Heart left ventricle (tissue), 13 donors: ENCODE data around the gene EGR2.

Source experiments
- POLR2A ChIP-seq, 2 donors: fragments of 450-650 bp; IDR thresholded peaks; one replicate each; pipeline ENCODE4 v1.6.1; 2017; ENCODE audit warnings: antibody characterized with exemption in 2 of 2, mild to moderate bottlenecking in 2 of 2, moderate library complexity in 2 of 2
- TF ChIP-seq, protein P1 (sequence below), 12 donors: fragments of 200-600 bp; sonication (generic) in 4 of 12; IDR thresholded peaks; one replicate each; pipeline versions ENCODE4 v1.5.0 to v1.8.0; 2018 to 2022; ENCODE audit warnings: antibody characterized with exemption in 12 of 12, mild to moderate bottlenecking in 5 of 12
- donor health status: ischemic (EF 13 %, LVEDD 7.1; RV severe dilation, severe dysfunction).
- donor health status: DM: no; HTN: yes; CAD: no.
- donor health status: DM: no; HTN: no; CAD: no.
- donor health status: ischemic (EF 25% LVEDD 6.9; RV normal size, moderate dysfunction).
- donor health status: ischemic (EF 25% LVEDD 5.7; RV mildly dilated, moderate dysfunction).
- donor health status: ischemic (EF 35%, LVEDD 5.7; RV mildly dilated, moderate dysfunction).
- donor health status: nonischemic (EF 11% LVEDD 7.7; RV severe dilation, severe dysfunction).
- donor health status: DM: yes; HTN: yes; CAD: no.
- donor health status: PGD.
- donor health status: ischemic (EF 29% LVEDD 5.4; RV normal size, mild dysfunction).
- donor health status: nonischemic (EF 23%, LVEDD 6.1; RV moderate dilation, normal function).

DNA sequence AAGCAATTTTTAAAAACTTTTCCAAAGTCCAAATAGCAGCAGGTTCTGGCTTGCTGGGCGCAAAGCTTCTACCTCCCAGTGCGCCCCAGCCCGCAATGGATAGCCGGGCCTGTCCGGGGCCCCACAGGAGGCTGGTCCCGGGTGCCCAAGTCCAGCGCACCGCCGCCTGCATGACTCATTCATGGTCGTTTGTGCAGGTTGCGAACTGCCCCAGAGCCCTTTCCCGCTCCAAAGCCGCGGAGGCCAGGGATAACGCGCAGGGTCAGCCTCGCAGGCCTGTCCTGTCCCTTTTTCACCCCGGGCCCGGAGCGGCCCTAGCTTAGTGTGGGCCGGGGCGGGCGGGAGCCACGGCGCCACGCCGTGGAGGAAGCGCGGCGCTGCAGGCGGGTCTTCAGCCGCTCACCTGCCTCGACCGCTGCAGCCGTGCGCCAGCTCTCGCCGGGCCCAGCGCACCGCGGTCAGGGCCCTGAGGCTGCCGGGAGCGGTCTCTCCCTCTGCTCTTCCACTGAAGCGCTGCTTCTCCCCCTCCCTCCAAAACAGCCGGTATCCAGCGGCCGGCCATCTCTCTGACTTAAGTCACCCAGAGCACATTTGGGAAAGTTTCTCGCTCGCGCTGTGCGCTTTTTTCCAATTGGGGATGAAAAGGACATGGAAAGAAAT is 1.7 kb upstream of the EGR2 start:
- TF ChIP-seq, protein P1, sequence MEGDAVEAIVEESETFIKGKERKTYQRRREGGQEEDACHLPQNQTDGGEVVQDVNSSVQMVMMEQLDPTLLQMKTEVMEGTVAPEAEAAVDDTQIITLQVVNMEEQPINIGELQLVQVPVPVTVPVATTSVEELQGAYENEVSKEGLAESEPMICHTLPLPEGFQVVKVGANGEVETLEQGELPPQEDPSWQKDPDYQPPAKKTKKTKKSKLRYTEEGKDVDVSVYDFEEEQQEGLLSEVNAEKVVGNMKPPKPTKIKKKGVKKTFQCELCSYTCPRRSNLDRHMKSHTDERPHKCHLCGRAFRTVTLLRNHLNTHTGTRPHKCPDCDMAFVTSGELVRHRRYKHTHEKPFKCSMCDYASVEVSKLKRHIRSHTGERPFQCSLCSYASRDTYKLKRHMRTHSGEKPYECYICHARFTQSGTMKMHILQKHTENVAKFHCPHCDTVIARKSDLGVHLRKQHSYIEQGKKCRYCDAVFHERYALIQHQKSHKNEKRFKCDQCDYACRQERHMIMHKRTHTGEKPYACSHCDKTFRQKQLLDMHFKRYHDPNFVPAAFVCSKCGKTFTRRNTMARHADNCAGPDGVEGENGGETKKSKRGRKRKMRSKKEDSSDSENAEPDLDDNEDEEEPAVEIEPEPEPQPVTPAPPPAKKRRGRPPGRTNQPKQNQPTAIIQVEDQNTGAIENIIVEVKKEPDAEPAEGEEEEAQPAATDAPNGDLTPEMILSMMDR (IDR thresholded peaks at IDR 0.05): peak; percentile 82 to 97 (median 90)
- TF ChIP-seq POLR2A (IDR thresholded peaks at IDR 0.05): no peak
